HG03457 (cell line): ENCODE measurements around the gene ASTN1.

Source experiments
- ATAC-seq: cut with Tn5 transposase; IDR thresholded peaks from one replicate; pipeline ENCODE4 v1.9.1; 2021; ENCODE audit warnings: moderate number of reproducible peaks; ENCODE audit not compliant: unreplicated experiment

The ASTN1 gene

GRCh38 chr1:176847052-176847451, 317.5 kb downstream of the ASTN1 start:
- ATAC-seq = no peak

- ATAC-seq = no peak
Measured at GRCh38 chr1:176843352-176844297, 320.9 kb downstream of the ASTN1 start.

- no peak for ATAC-seq
Measured at GRCh38 chr1:176841238-176841637, 323.3 kb downstream of the ASTN1 start.

- no peak for ATAC-seq
Measured at GRCh38 chr1:176839216-176839615, 325.3 kb downstream of the ASTN1 start.

GRCh38 chr1:176838276-176838995, 326.1 kb downstream of the ASTN1 start:
- ATAC-seq = no peak

- ATAC-seq = no peak
Measured at GRCh38 chr1:176837708-176838107, 326.8 kb downstream of the ASTN1 start.

GRCh38 chr1:176831150-176831549, 333.4 kb downstream of the ASTN1 start:
- ATAC-seq = no peak

- no peak for ATAC-seq
Measured at GRCh38 chr1:176829261-176829660, 335.3 kb downstream of the ASTN1 start.

- no peak for ATAC-seq
Measured at GRCh38 chr1:176826265-176826664, 338.2 kb downstream of the ASTN1 start.

GRCh38 chr1:176820391-176821031, 344.0 kb downstream of the ASTN1 start:
- ATAC-seq = no peak

GRCh38 chr1:176816232-176816631, 348.3 kb downstream of the ASTN1 start:
- no peak for ATAC-seq

GRCh38 chr1:176815621-176816020, 348.9 kb downstream of the ASTN1 start:
- no peak for ATAC-seq

GRCh38 chr1:176811511-176812288, 352.8 kb downstream of the ASTN1 start:
- ATAC-seq = no peak

GRCh38 chr1:176809292-176809691, 355.2 kb downstream of the ASTN1 start:
- ATAC-seq = no peak
